Testis (tissue), 3 donors: ENCODE data around the gene CEP131. TPM values are rescaled to one million over a fixed set of nuclear protein-coding genes. Genes with fewer than 3 reads are reported as not detected.

Experiments used
- DNase-seq: peaks from one replicate; pipeline ENCODE4 v3.0.0-alpha.2; 2019
- H3K27ac ChIP-seq, 2 donors: fragments of 200-600 bp; sonication (generic); one replicate each; pipeline ENCODE4 v1.5.1; 2019
- H3K27me3 ChIP-seq: fragments of 200-600 bp; sonication (generic); one replicate; pipeline ENCODE4 v1.5.1; 2019
- H3K36me3 ChIP-seq: fragments of 200-600 bp; sonication (generic); one replicate; pipeline ENCODE4 v1.5.1; 2017; ENCODE audit warnings: low read depth; ENCODE audit errors: missing control alignments
- H3K4me1 ChIP-seq: fragments of 200-600 bp; sonication (generic); one replicate; pipeline ENCODE4 v1.5.1; 2019
- H3K4me3 ChIP-seq, 2 donors: fragments of 200-600 bp; sonication (generic); one replicate each; pipeline ENCODE4 v1.5.1; 2017 to 2019
- H3K9me3 ChIP-seq: fragments of 200-600 bp; sonication (generic); one replicate; pipeline ENCODE4 v1.5.1; 2017
- POLR2A ChIP-seq: fragments of 450-650 bp; IDR thresholded peaks from one replicate; pipeline ENCODE4 v1.6.1; 2017; ENCODE audit warnings: antibody characterized with exemption, mild to moderate bottlenecking, moderate library complexity
- WGBS, 2 donors: methylation state at CpG; one replicate each; pipeline ENCODE4 v1.1.5; 2018; 5-methylcytosine and 5-hydroxymethylcytosine counted together
- intact Hi-C: fragments of 100-400 bp; cut with DNase I; formaldehyde crosslinking; loops from one replicate; pipeline ENCODE4 v1.15.1; 2023; ENCODE audit warnings: low total_unique reads
- polyA plus RNA-seq: library from polyadenylated mRNA; stranded (reverse); fragments of 350-450 nt; fragmentation: Illumina TruSeq; extraction: RNeasy Lipid Tissue Mini Kit (QIAGEN cat#74804); gene quantifications from one replicate; pipeline ENCODE4 v1.2.3, GENCODE V29; 2014; ENCODE audit warnings: low read depth, low replicate concordance; ENCODE audit not compliant: insufficient read depth
- total RNA-seq, 2 donors: library from RNA; depleted of rRNA; stranded (reverse); fragments of >200 nt; gene quantifications; one replicate each; pipeline ENCODE4 v1.2.3, GENCODE V29; 2016
- TF ChIP-seq, protein P1 (sequence below), 3 experiments: fragments of 450-650 bp in 2 of 3; fragments of 200-600 bp in 1 of 3; sonication (generic) in 1 of 3; IDR thresholded peaks; one replicate each; pipeline ENCODE4 v1.5.1; 2016 to 2019; ENCODE audit warnings: antibody characterized with exemption in 3 of 3, mild to moderate bottlenecking in 2 of 3, moderate library complexity in 1 of 3

Gene CEP131
- total and polyA plus RNA-seq, 3 donors from 2014 or later = 28.9 to 48.7 (median 42.9) TPM

DNA sequence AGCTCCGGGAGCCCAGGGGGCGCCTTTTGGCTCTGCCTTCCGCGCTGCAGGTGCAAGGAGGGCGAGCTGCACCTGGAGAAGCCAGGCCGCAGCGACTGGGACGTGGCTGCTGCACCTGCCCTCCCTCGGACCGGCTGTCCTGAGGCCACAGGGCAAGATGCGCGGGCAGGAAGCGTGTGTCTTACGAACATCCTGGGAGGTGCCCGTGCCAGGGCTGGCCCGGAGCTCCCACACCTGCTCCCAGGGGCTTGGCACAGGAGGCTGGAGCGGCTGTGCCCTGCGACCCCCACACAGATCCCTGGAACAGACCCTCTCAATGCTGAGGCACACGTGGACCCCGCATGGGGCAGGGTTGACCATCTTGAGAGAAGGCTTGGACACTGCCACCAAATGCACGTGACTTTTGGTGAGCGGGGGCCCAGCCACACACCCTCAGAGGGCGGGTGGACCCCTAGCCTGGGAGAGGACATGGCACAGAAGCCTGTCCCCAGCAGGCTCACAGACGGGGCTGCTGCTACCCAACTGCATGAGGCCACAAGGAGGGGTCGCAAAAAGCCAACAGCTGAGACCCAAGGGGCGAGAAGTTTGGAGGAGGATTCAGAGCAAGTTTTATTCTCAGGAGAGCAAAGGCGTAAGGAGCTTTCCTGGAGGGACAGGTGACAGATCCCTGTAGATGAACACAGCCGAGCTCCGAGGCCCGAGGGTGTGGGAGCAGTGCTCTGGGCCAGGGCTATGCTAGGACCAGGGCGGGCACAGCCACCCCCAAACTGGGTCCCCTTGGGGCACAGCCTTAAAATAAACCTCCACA lies 27.7 kb upstream of the CEP131 start:
- no peak overlapping the region for H3K4me3 ChIP-seq
- DNase-seq = no peak
- no peaks in the 10 kb centered on the region for H3K9me3 ChIP-seq
- WGBS, 2 donors = 87 to 95% methylated on average over 26 to 31 of the region's 31 CpGs
- no peaks in the 10 kb centered on the region for H3K27me3 ChIP-seq
- peaks cover 10% of the 10 kb centered on the region for H3K4me1 ChIP-seq
- TF ChIP-seq POLR2A = no peak
- TF ChIP-seq, protein P1, sequence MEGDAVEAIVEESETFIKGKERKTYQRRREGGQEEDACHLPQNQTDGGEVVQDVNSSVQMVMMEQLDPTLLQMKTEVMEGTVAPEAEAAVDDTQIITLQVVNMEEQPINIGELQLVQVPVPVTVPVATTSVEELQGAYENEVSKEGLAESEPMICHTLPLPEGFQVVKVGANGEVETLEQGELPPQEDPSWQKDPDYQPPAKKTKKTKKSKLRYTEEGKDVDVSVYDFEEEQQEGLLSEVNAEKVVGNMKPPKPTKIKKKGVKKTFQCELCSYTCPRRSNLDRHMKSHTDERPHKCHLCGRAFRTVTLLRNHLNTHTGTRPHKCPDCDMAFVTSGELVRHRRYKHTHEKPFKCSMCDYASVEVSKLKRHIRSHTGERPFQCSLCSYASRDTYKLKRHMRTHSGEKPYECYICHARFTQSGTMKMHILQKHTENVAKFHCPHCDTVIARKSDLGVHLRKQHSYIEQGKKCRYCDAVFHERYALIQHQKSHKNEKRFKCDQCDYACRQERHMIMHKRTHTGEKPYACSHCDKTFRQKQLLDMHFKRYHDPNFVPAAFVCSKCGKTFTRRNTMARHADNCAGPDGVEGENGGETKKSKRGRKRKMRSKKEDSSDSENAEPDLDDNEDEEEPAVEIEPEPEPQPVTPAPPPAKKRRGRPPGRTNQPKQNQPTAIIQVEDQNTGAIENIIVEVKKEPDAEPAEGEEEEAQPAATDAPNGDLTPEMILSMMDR (IDR thresholded peaks at IDR 0.05) = no peak
- no peak overlapping the region for H3K27ac ChIP-seq
- intact Hi-C loops = loop anchor here (5.0 to 10.0 kb wide), 2 partner anchors 84 to 232 kb away; no protein-coding TSS in a partner anchor
- no peaks in the 10 kb centered on the region for H3K36me3 ChIP-seq

DNA sequence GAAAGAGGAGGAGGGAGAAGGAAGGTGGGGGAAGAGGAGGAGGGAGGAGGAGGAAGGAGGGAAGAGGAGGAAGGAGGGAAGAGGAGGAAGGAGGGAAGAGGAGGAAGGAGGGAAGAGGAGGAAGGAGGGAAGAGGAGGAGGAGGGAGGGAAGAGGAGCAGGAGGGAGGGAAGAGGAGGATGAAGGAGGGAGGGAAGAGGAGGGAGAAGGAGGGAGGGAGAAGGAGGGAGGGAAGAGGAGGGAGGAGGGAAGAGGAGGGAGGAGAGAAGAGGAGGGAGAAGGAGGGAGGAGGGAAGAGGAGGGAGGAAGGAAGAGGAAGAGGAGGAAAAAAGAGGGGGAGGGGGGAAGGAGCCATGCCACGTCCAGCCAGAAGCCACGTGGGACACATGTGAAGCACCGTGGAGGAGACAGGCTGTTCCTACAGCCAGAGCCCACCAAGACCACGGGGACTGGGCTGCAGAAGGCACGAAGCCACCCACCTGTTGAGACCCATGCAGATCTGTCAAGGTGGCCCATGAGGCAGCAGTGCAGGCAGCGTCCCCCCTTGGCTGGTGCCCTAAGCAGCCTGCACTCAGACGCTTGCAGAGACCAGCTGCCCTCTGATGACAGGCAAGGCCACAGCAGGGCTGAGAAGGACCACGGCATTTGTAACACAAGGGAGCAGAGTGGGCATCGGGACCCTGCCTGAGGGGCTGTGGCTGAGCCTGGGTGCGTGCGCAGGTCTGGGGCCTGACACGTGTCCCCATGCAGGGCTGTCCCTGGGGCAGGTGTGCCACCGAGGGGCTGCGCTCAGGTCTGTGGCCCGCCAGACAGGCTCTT lies 26.7 kb upstream of the CEP131 start:
- Histone ChIP-seq H3K36me3 (no peaks in the 10 kb centered on the region), H3K4me3 (no peak overlapping the region), H3K27ac (no peak overlapping the region), H3K9me3 (no peaks in the 10 kb centered on the region), H3K4me1 (no peaks in the 10 kb centered on the region), H3K27me3 (no peaks in the 10 kb centered on the region)
- TF ChIP-seq POLR2A = no peak
- intact Hi-C loops = loop anchor here (5.0 to 10.0 kb wide), 2 partner anchors 85 to 233 kb away; no protein-coding TSS in a partner anchor
- no peak for DNase-seq
- WGBS, 2 donors = 90 to 95% methylated on average over 10 to 15 of the region's 15 CpGs

DNA sequence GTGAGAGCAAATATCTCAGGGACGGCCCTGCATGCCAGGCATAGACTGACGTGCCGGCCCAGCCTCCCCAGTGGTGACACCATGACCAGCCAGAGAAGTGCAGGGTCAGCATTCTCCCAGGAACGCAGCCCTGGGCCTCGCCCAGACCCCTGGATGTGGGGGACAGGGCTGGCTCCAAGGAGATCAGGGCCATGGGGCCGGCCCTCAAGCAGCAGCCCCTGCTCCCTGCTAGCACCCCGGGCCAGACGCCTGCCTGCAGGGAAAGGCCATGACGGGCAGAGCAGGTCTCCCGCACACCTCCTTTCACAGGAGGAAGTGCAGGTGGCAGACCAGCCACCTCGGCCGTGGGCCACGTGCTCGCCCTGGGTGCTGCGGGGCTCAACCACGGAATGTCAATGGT lies 25.9 kb upstream of the CEP131 start:
- intact Hi-C loops = no loop called here
- 83% methylated on average over 10 to 16 of the region's 16 CpGs for WGBS, 2 donors

DNA sequence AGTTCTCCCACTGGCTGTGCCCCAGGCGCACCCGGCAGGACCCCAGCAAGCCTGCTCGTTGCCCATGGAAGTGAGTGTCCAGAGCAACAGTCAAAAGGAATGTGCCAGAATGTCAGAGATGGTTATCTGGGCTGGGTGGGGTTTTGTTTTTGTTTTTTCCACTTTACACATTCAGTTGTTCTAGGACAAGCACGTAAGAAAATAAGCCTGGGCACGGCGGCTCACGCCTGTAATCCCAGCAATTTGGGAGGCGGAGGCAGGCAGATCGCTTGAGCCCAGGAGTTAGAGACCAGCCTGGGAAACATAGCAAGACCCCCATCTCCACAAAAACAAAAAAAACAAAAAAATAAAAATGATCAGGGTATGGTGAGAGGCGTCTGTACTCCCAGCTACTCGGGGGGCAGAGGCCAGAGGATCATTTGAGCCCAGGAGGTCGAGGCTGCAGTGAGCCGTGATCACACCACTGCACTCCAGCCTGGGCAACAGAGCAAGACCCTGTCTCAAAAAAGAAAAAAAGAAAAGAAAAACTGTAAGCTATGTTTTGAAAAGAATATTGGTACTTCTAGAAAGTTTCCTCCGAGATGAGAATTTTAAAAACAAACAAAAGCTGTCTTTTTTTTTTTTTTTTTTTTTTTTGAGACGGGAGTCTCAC lies 24.7 kb upstream of the CEP131 start:
- intact Hi-C loops = no loop called here
- no peak for DNase-seq
- TF ChIP-seq, protein P1 (IDR thresholded peaks at IDR 0.05) = no peak
- Histone ChIP-seq H3K36me3 (no peaks in the 10 kb centered on the region), H3K27ac (no peak overlapping the region), H3K4me1 (no peaks in the 10 kb centered on the region), H3K9me3 (no peaks in the 10 kb centered on the region), H3K27me3 (no peaks in the 10 kb centered on the region), H3K4me3 (no peak overlapping the region)
- WGBS, 2 donors = 92 to 95% methylated on average over 15 of the region's 15 CpGs

More for the DNA sequence above, 25.9 kb upstream of the CEP131 start:
- no peaks in the 10 kb centered on the region for H3K27me3 ChIP-seq
- no peak overlapping the region for H3K27ac ChIP-seq
- H3K36me3 ChIP-seq = no peaks in the 10 kb centered on the region
- H3K9me3 ChIP-seq = no peaks in the 10 kb centered on the region
- DNase-seq = no peak
- TF ChIP-seq POLR2A = no peak
- TF ChIP-seq, protein P1 (IDR thresholded peaks at IDR 0.05) = no peak
- no peak overlapping the region for H3K4me3 ChIP-seq
- no peaks in the 10 kb centered on the region for H3K4me1 ChIP-seq
